ENCODE measurements around the gene CPLX4. TPM values are rescaled to one million over a fixed set of nuclear protein-coding genes. Genes with fewer than 3 reads are reported as not detected.

CPLX4 gene
- total RNA-seq (2016; rRNA removed; fragmentation: Illumina TruSeq; extraction: Trizol) (not detected in 2 replicates), polyA plus RNA-seq (2011; rRNA removed) (not detected in 2 replicates), polyA minus RNA-seq (2011; rRNA and poly(A)+ RNA removed; ENCODE audit: low replicate concordance) (not detected in 2 replicates), Bru-seq, nascent RNA (percentile 3 among the genes with signal in this experiment), BruChase-seq, experiment 1, labeled RNA remaining after a 6-hour chase (percentile 12 among the genes with signal in this experiment), BruChase-seq, experiment 2, labeled RNA remaining after a 2-hour chase (percentile 19 among the genes with signal in this experiment)
- not detected in 2 replicates for total RNA-seq (2016; cell fraction: cytosol; rRNA removed; fragmentation: Illumina TruSeq; extraction: Trizol; ENCODE audit: low read depth)
- total RNA-seq (2016; cell fraction: insoluble cytoplasmic fraction; rRNA removed; fragmentation: Illumina TruSeq; extraction: Trizol), result not detected in 2 replicates
- not detected in 2 replicates for total RNA-seq (2016; cell fraction: membrane; rRNA removed; fragmentation: Illumina TruSeq; extraction: Trizol)
- not detected in 2 replicates for total RNA-seq (2016; cell fraction: nucleus; rRNA removed; fragmentation: Illumina TruSeq; extraction: Trizol)
- polyA plus RNA-seq (2011; cell fraction: cytosol; rRNA removed), result not detected in 2 replicates
- not detected in 2 replicates for polyA plus RNA-seq (2011; cell fraction: nucleus; rRNA removed)
- polyA plus RNA-seq (2012), result 0.08 TPM in 1 of 2 replicates, not detected in the other
- not detected in 2 replicates for polyA plus RNA-seq (2016; cell fraction: cytosol; fragmentation: Illumina TruSeq; extraction: Trizol; ENCODE audit: low read depth)
- polyA plus RNA-seq (2016; cell fraction: insoluble cytoplasmic fraction; fragmentation: Illumina TruSeq; extraction: Trizol; ENCODE audit: low read depth), result not detected in 2 replicates
- not detected in 2 replicates for polyA plus RNA-seq (2016; cell fraction: membrane; fragmentation: Illumina TruSeq; extraction: Trizol; ENCODE audit: low read depth)
- not detected in 2 replicates for polyA plus RNA-seq (2016; cell fraction: nucleus; fragmentation: Illumina TruSeq; extraction: Trizol; ENCODE audit: insufficient read depth, low read depth)
- polyA minus RNA-seq (2011; cell fraction: cytosol; rRNA and poly(A)+ RNA removed), result not detected in 2 replicates
- polyA minus RNA-seq (2011; cell fraction: nucleus; rRNA and poly(A)+ RNA removed), result not detected in 2 replicates
- long read RNA-seq, experiment 1, result 0 reads
- long read RNA-seq, experiment 2, result 0 reads

- FAIRE-seq (no peak), ATAC-seq (no peak), DNase-seq (ENCODE audit: low spot score) (no peak)
- Histone ChIP-seq H2AFZ (ENCODE audit: low read length) (no peak within 1 kb of the TSS), H3K9me3 (ENCODE audit: low read length) (no peaks in the 10 kb centered on the region), H4K20me1 (ENCODE audit: insufficient read depth, low read length) (no peaks in the 10 kb centered on the region), H3K36me3 (replicated peaks in 1 of 2; ENCODE audit: control insufficient read depth in 1 of 2, insufficient read depth in 2 of 2, low read length in 2 of 2) (no peaks in the 10 kb centered on the region), H3K27ac (ENCODE audit: extremely low read length, insufficient read depth, low read length) (no peak within 1 kb of the TSS), H3K9ac (ENCODE audit: insufficient read depth, low read depth, low read length) (no peak within 1 kb of the TSS), H3K79me2 (ENCODE audit: insufficient read depth, low read length) (no peaks in the 10 kb centered on the region), H3K27me3 (ENCODE audit: control insufficient read depth in 1 of 2, insufficient read depth in 2 of 2, low read length in 2 of 2) (no peaks in the 10 kb centered on the region; a peak in 1 of 5 replicates), H3K4me2 (ENCODE audit: low read depth, low read length) (no peak within 1 kb of the TSS), H3K4me1 (ENCODE audit: insufficient read depth, low read length) (no peaks in the 10 kb centered on the region), H3K4me3 (replicated peaks in 1 of 3; ENCODE audit: insufficient read depth in 1 of 3, low read depth in 2 of 3, low read length in 3 of 3) (no peak within 1 kb of the TSS)
- ChIA-PET POLR2A (no interaction called here), CTCF (ENCODE audit: low intra/inter-chr PET ratio, low total read pairs) (no interaction called here)
- 12% methylated on average over 4 of the region's 4 CpGs for WGBS (ENCODE audit: low lambda C conversion rate)
- no TSS peak for BruUV-seq (replicated peaks)
- intact Hi-C loops (cut with micrococcal nuclease; ENCODE audit: unreplicated experiment) (no loop called here), in situ Hi-C loops (cut with HindIII; ENCODE audit: extremely low pct_ligation_motif_present, low pct_unique_long_range_greater_than_20kb) (no loop called here)
- no peak for TF ChIP-seq NRL (CRISPR knock-in tag; IDR thresholded peaks at IDR 0.05; ENCODE audit: borderline replicate concordance)
- TF ChIP-seq STAT5B (CRISPR knock-in tag; IDR thresholded peaks at IDR 0.05), result no peak
- no peak for TF ChIP-seq FUBP1 (CRISPR knock-in tag; IDR thresholded peaks at IDR 0.05; ENCODE audit: borderline replicate concordance)
- TF ChIP-seq SMAD9 (CRISPR knock-in tag; IDR thresholded peaks at IDR 0.05), result no peak
- TF ChIP-seq HOXA5 (CRISPR knock-in tag; IDR thresholded peaks at IDR 0.05), result no peak
- no peak for TF ChIP-seq POLR2A (IDR thresholded peaks at IDR 0.05; ENCODE audit: insufficient read depth in 1 of 2, low read depth in 2 of 2, low read length in 2 of 2)
- TF ChIP-seq POLR2AphosphoS5 (IDR thresholded peaks at IDR 0.05; ENCODE audit: low read depth, low read length), result no peak
- no peak for TF ChIP-seq POGK (CRISPR knock-in tag; conservative IDR thresholded peaks at IDR 0.05)
- no peak for TF ChIP-seq MED8 (CRISPR knock-in tag; IDR thresholded peaks at IDR 0.05; ENCODE audit: insufficient replicate concordance)
- no peak for TF ChIP-seq ETV6 (CRISPR knock-in tag; conservative IDR thresholded peaks at IDR 0.05)
- no peak for TF ChIP-seq TOE1 (CRISPR knock-in tag; IDR thresholded peaks at IDR 0.05)
- TF ChIP-seq ATM (IDR thresholded peaks at IDR 0.05; ENCODE audit: borderline replicate concordance), result no peak
- TF ChIP-seq ELF1 (CRISPR knock-in tag; IDR thresholded peaks at IDR 0.05), result no peak
Observed at GRCh38 chr18:59318460-59319050, at the start of gene CPLX4. CPLX4 (minus strand) TSS chr18:59318649; CDS start chr18:59318462, 187 bp downstream.
